ENCODE data around the gene TYMP.

TYMP gene

DNA sequence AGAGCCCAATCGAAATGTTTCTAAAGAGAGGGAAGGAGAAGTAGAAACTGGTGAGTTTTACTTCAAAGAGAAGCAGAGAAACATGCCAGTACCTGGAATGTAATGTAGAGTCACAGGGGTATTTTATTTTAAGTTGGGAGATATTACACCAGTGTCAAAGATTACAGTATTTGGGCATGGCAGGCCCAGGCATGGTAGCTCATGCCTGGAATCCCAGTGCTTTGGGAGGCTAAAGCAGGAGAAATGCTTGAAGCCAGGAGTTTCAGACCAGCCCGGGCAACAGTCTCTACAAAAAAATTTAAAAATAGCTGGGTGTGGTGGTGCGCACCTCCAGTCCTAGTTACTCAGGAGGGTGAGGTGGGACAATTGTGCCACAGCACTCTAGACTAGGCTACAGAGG, 30.2 kb upstream of the TYMP start:
- DNase-seq (ENCODE audit: extremely low read depth, insufficient read length): no peak
- no peak overlapping the region for H3K4me3 ChIP-seq (replicated peaks; ENCODE audit: low read depth, low read length)
- no peaks in the 10 kb centered on the region for H3K27me3 ChIP-seq (replicated peaks; ENCODE audit: control insufficient read depth, insufficient read depth, low read length)
- H3K36me3 ChIP-seq (ENCODE audit: control insufficient read depth, insufficient read depth, low read length): no peaks in the 10 kb centered on the region
- TF ChIP-seq CTCF (IDR thresholded peaks at IDR 0.05; ENCODE audit: insufficient read depth, low read length, poor library complexity, severe bottlenecking): no peak

- Histone ChIP-seq H3K4me3 (replicated peaks; ENCODE audit: low read depth, low read length) (no peak overlapping the region), H3K27me3 (replicated peaks; ENCODE audit: control insufficient read depth, insufficient read depth, low read length) (no peaks in the 10 kb centered on the region)
Measured at GRCh38 chr22:50556703-50557102, 26.9 kb upstream of the TYMP start.

DNA sequence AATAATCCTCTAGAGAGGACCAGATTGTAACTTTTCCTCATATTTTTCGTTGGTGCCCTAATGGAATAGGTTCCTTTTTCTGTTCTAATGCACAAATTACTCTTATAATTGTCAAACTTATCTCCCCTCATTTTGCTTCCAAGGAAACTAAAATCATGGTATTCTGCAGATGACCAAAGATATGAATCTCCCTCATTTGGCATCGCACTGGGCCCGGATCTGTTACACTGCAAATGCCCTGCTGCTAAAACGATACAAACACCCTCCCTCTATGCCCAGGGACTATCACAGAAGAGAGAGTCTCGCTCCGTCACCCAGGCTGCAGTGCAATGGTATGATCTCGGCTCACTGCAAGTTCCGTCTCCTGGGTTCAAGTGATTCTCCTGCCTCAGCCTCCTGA, 23.5 kb upstream of the TYMP start:
- H3K36me3 ChIP-seq (ENCODE audit: control insufficient read depth, insufficient read depth, low read length): no peaks in the 10 kb centered on the region
- TF ChIP-seq CTCF (IDR thresholded peaks at IDR 0.05; ENCODE audit: insufficient read depth, low read length, poor library complexity, severe bottlenecking): no peak
- no peak for DNase-seq (ENCODE audit: extremely low read depth, insufficient read length)
- H3K4me3 ChIP-seq (replicated peaks; ENCODE audit: low read depth, low read length): no peak overlapping the region
- no peaks in the 10 kb centered on the region for H3K27me3 ChIP-seq (replicated peaks; ENCODE audit: control insufficient read depth, insufficient read depth, low read length)

More at GRCh38 chr22:50556703-50557102, 26.9 kb upstream of the TYMP start:
- TF ChIP-seq CTCF (IDR thresholded peaks at IDR 0.05; ENCODE audit: insufficient read depth, low read length, poor library complexity, severe bottlenecking): no peak
- no peaks in the 10 kb centered on the region for H3K36me3 ChIP-seq (ENCODE audit: control insufficient read depth, insufficient read depth, low read length)
- DNase-seq (ENCODE audit: extremely low read depth, insufficient read length): no peak

- no peak for DNase-seq (ENCODE audit: extremely low read depth, insufficient read length)
- TF ChIP-seq CTCF (IDR thresholded peaks at IDR 0.05; ENCODE audit: insufficient read depth, low read length, poor library complexity, severe bottlenecking): no peak
- H3K27me3 ChIP-seq (replicated peaks; ENCODE audit: control insufficient read depth, insufficient read depth, low read length): no peaks in the 10 kb centered on the region
- H3K4me3 ChIP-seq (replicated peaks; ENCODE audit: low read depth, low read length): no peak overlapping the region
- H3K36me3 ChIP-seq (ENCODE audit: control insufficient read depth, insufficient read depth, low read length): no peaks in the 10 kb centered on the region
Measured at GRCh38 chr22:50551160-50551752, 21.4 kb upstream of the TYMP start.

- H3K27me3 ChIP-seq (replicated peaks; ENCODE audit: control insufficient read depth, insufficient read depth, low read length): no peaks in the 10 kb centered on the region
- no peak overlapping the region for H3K4me3 ChIP-seq (replicated peaks; ENCODE audit: low read depth, low read length)
- no peak for DNase-seq (ENCODE audit: extremely low read depth, insufficient read length)
- TF ChIP-seq CTCF (IDR thresholded peaks at IDR 0.05; ENCODE audit: insufficient read depth, low read length, poor library complexity, severe bottlenecking): no peak
- no peaks in the 10 kb centered on the region for H3K36me3 ChIP-seq (ENCODE audit: control insufficient read depth, insufficient read depth, low read length)
Measured at GRCh38 chr22:50550395-50550794, 20.6 kb upstream of the TYMP start.

Measured in GM06990 (cell line).